Choroid plexus epithelial cell (primary cell): ENCODE data around the gene CNOT1.

ENCODE experiments used
- DNase-seq: peaks from one replicate; pipeline ENCODE4 v3.0.0-alpha.2; 2010; ENCODE audit warnings: low read depth
- H3K4me3 ChIP-seq: 2 replicates; pipeline ENCODE4 v1.5.1; 2011; ENCODE audit warnings: low read depth, mild to moderate bottlenecking, control low read depth, low read length, moderate library complexity
- CTCF ChIP-seq: conservative IDR thresholded peaks from 2 replicates; pipeline ENCODE4 v1.5.1; 2011; ENCODE audit warnings: low read depth, mild to moderate bottlenecking, control low read depth, inconsistent platforms, low read length, moderate library complexity

Gene CNOT1

DNA sequence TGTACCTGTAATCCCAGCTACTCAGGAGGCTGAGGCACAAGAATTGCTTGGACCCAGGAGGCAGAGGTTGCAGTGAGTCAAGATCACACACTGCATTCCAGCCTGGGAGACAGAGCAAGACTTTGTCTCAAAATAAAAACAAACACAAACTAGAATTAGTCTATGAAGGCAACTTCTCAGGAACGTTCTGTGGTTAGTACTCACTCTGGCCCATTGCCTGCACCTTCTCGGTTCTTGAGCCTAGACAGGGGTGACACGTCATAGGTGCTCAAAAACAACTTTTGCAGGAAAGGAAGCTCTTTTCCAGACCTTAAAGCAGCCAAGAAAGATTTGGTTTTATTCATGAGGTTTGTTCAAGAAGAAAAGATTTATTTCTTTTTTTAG, 22.3 kb upstream of the CNOT1 start:
- H3K4me3 ChIP-seq, result no peak overlapping the region
- TF ChIP-seq CTCF, result no peak
- DNase-seq, result peak; percentile 87

DNA sequence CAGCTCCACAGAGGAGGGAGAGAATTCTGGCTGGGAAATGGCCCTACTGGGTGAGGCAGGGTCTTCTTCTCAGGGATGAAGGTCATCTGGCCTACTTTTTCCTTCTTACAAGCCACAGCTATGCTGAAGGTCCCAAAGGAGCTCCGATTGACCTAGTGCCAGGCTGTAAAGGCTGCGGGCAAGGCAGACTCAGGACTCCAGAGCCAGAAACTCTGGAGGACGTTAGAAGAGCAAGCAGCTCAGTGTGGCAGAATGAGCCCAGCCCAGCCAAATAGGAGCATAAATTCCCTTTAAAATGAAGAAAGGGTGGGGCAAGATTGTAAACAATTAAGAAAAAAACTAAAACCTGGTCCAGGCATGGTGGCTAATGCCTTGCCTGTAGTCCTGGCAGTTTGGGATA, 20.1 kb upstream of the CNOT1 start:
- TF ChIP-seq CTCF, result no peak
- no peak for DNase-seq
- no peak overlapping the region for H3K4me3 ChIP-seq

DNA sequence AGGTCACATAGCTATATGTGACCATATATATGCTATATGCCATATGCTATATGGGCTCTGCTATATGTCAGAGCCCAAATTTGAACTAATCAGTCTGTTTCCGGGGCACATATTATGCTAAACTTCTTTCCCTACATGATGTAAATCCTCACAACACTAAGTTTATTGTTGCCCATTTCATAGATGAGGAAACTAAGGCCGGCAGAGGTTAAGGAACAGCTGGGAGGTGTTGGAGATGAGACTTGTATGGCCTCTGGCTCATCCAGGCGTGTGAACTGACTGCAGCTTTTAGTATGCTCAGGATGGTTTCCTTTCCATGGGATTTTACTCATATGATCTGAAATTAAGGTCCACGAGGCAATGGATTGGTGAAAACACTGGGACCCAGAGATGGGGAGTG, 17.5 kb upstream of the CNOT1 start:
- TF ChIP-seq CTCF, result no peak
- H3K4me3 ChIP-seq, result no peak overlapping the region
- DNase-seq, result no peak

GRCh38 chr16:58644765-58645487, 15.3 kb upstream of the CNOT1 start:
- DNase-seq, result no peak
- no peak for TF ChIP-seq CTCF
- H3K4me3 ChIP-seq, result no peak overlapping the region

DNA sequence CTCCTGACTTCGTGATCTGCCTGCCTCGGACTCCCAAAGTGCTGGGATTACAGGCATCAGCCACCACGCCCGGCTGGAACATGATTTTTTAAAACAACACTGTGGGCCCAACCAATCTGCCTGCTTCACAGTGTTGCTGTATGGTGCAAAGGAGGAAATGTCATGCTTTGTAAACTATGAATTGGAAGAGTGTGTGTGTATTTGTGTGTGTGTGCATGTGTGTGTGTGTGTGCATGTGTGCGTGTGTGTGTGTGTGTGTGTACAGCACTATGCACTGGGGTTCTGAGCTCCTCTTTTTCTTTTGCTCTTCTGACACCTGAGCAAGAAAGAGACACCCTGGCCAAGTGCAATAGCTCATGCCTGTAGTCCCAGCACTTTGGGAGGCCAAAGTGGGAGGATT, 14.5 kb upstream of the CNOT1 start:
- DNase-seq, result no peak
- TF ChIP-seq CTCF, result no peak
- H3K4me3 ChIP-seq, result no peak overlapping the region

GRCh38 chr16:58640949-58641348, 11.3 kb upstream of the CNOT1 start:
- DNase-seq, result no peak
- H3K4me3 ChIP-seq, result no peak overlapping the region
- no peak for TF ChIP-seq CTCF

- no peak overlapping the region for H3K4me3 ChIP-seq
- no peak for DNase-seq
- no peak for TF ChIP-seq CTCF
Observed at GRCh38 chr16:58639836-58640235, 10.2 kb upstream of the CNOT1 start.
